DMS53 (cell line): ENCODE data around the gene FHL3.
A peak's percentile ranks its signal among the peaks of the same experiment; 100 is the strongest.
"Not testable (repeated sequence)": the region's sequence is repeated elsewhere in the genome, so short reads cannot be mapped to it uniquely, and the experiment has no call there.

Experiments
- DNase-seq: peaks from one replicate; lab custom pipeline; 2025; lab: John Stamatoyannopoulos, UW

Gene FHL3

DNA sequence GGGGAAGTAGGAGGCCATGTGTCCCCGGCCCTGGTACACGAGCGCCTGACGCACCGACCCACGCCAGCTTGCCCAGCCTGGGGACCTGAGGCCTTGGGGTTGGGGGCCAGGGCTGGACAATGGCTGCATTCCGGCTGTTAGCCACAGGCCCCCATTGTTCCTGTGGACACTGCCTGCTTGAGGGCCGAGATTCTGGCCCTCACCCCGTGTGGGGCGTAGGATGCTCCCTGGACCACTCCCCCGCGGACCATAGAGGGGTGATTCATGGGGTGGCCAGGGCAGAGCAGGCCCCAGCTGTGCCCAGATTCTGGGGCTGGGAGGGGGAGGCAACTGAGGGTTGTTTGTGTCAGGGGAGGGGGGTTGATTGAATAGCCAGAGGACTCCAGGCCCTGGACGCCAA lies 29.6 kb upstream of the FHL3 start:
- DNase-seq, result no peak

DNA sequence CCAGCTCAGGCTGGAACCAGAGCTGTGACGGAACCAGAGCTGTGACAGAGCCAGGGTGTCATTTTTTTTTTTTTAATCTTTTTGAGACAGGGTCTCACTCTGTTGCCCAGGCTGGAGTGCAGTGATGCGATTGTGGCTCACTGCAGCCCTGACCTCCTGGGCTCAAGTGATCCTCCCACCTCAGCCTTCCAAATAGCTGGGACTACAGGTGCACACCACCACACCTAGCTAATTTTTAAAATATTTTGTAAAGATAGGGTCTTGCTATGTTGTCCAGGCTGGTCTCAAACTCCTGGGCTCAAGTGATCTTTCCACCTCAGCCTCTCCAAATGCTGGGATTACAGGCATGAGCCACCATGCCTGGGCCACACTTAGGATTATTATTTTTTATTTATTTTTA lies 27.7 kb upstream of the FHL3 start:
- DNase-seq, result not testable (repeated sequence)

DNA sequence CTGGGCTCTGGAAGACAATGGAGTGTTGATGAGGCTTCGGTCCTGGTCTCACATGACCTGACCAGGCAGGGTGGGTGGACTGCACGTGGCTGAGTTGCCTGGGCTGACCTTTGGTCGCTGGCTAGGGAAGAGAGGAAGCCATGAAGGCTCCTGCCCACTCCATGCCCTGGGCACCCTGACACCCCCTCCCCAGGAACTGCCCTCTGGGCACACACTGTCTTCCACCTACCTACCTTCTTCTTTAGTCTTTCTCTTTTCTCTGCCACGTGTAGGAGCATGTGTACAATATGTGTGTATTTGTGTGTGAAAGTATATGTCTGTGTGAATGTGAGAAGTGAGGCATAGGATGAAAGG lies 26.2 kb upstream of the FHL3 start:
- no peak for DNase-seq

DNA sequence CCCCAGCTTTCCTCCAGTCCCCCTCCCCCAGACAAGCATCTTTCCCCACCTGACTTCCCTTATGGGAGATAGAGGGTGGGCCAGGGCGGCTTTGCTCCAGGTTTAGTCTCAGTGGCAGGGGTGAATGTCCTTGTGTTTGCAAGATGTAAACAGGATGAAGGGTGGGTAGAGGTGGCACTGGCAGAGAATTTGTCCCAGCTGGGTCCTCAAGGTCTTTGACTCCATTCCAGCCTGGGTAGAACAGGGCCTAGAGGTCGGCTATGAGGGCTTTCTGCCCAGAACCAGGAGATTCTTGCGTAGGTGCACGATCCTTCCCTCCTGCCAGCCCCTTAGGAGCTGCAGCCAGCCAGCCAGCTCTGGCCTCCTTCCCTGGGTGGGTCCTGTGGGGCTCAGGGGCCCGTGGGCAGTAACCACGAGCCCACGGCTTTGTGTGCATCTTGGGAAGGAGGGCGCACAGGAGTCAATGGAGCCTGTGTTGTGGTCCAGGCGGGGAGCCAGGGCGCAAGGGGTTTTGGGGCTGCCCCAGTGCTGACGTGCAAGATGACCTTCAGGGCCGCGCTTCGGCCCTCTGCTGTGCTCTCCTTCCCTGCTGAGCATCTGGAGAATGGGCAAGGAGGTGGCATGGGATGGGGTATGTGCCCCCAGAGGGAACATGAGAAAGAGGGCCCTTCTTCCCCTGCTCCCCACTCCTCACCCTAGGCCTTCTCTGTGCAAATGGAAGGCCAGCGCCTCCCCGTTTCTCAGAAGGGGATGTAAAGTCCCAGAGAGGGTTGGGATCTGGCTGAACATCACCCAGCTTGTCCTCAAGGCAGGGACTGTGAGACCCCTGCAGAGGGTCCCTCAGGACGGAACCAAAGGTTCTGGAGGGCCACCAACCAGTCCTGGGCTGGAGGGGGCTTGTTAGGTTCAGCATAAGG lies 25.5 kb upstream of the FHL3 start:
- no peak for DNase-seq

DNA sequence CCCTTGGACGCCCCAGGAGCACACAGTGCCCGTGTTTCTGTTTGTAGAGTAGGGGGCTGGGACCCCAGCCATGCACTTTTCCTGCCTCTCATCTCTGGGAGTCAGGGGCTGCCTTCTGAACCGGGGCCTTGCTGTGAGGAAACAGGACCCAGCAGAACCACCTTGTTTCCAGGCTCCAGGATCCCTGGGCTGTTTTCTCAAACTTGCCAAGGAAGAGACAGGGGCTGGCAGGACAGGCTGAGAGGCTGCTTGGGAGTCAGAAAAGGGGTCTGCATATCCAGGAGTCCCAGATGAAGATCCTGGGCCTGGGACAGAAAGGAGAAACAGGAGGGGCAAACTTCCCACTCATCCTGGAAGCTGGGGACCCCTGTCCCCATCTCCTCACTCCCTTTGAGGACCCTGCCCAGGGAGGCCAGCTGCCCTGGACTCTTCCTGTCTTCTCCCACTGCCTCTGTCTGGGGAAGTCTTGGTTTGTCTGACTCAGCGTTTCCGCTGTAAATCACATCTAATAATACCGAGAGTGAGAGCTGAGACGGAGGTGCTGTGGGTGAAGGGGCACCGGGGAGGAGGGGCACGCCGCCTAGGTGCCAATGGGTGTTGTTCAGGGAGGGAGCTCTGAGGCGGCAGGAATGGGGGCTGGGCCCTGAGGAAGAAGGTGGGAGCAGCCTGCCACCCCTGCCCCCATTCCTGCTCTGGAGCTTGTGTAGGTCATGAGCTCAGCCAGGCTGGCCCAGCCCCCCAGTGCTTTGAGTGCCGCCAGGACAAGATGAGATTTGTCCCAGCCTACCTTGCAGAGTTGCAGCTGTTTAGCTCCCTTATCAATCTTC lies 24.6 kb upstream of the FHL3 start:
- peak; percentile 14 for DNase-seq

DNA sequence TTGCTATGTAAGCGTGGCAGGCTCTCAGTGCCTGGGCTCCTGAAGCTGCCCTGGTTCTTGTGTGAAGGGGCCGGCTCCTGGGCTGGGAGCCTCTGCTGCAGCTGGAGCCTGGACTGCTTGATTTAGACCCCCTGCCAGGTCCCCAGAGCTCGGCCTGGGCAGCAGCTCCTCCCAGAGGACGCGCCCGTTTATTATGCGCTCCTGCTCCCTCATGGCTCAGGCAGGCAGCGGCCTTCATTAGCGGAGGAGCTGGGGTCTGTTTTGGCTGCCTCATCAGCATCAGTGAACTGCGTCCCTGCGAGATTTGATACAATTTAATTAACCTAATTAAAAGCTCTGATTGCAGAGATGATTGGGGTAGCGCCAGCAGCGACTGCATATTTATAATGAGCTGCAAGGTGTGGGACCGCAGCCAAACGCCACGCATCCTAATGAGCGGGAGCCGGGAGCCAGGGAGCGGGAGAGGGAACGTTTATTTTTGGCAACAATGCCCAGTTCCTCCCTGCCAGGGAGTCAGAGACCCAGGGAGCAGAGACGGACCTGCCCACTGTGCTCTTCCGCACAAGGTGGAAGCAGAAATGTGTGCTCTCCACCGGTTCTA lies 23.9 kb upstream of the FHL3 start:
- no peak for DNase-seq

DNA sequence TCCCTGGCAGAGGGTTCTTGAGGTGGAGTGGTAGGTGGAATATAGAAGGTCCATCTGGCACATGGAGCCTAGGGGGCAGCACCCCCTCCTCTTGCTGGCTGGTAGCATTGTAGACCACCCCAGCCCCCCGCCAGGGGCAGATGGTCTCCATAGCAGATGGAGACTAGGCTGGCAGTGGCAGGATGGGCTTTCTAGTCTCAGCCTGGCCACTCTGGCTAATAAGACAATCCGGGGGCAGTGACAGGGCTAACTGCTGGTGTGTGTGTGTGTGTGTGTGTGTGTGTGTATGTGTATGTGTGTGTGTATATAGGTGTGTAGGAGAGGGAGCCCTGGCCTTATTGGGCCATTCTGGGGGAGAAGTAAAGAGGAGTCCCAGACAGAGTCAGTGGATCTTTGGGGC lies 23.4 kb upstream of the FHL3 start:
- peak; percentile 36 for DNase-seq

DNA sequence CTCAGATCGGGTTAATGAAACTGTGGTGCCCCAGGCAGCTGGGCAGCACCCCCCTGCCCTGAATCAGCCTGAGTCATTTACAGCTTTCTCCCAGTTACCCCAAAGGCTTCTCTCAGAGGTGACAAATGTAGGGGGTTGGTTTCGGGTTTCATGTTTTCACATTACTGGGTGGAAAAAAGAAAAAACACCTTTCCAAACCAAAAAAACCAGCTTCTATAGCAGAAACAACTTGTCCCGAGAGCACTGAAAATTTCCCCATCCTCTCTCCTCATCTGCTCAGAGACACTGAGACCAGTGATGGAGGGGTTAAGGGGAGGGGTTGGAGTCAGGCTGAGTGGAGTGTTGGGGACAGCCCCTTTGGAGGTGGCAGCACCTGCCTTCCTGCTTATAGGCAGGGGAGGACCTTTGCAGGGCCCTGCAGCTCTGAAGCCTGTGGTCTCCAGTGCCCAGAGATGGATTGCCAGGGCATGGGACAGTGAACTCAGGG lies 22.8 kb upstream of the FHL3 start:
- peak; percentile 42 for DNase-seq

DNA sequence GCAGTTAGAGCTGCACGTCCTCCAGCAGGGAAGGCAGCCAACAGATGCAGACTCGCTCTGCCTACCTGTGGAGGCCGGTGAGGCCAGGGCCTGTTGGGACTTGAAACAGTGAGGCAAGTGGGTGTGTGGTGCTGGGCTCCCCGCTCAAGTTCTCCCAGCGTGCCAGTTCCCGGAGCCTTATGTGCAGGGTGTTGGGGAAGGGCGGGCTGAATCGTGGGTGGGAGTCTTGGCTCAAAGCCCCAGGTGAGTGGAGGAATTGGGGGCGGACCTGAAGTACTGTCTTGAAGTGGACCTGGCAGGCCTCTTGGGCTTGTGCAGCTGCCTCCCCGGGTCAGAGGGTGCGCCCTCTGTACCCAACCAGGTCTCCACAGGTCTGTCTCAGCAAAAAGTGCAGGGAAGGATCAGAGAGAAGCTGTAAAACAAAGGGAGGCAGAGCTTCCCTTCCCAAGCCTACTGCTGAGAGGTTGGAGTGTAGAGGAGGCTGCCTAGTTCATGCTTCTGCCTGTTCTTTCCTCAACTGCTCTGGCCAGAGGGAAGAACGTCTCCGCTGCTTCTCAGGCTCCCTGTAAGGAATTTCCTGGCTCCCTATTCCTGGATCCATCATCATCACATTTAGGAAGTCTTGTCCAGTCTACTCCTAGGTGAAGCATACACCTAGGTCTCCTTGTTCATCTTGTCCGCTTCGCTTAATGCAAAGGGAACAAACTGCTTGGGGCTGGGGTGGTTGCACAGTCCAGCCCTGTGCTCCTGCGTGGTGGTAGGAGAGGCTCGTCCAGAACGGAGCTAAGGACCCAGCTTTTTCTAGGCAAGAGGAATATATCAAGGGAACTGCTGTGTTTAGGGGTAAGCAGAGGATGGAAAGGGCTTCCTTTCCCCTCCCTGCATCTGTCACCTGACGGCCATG lies 22.1 kb upstream of the FHL3 start:
- DNase-seq, result peak; percentile 14

DNA sequence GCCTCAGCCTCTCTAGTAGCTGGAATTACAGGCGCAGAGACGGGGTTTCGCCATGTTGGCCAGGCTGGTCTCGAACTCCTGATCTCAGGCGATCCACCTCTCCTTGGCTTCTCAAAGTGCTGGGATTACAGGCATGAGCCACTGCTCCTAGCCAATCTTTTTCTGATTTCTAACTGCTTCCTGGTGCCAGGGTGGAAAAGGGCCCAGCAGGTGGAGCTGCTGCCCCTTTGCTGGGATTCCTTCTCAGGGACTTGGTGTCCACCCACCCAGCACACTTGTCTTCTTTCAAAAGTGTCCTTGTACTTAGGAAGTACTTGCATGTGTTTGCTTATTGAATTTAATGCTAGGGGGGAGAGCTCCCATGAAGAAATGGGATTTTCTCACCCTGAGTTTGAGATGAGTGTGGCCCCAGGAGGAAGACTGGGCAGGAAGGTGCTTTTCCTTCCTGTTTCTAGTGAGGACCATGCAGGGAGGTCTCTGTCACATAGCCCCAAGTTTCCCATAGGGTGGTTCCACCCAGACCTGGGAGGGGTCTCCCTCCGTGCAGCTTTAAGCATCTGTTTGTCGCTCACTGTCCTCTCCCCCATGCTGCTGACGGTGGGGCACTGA lies 21.4 kb upstream of the FHL3 start:
- peak; percentile 73 for DNase-seq

DNA sequence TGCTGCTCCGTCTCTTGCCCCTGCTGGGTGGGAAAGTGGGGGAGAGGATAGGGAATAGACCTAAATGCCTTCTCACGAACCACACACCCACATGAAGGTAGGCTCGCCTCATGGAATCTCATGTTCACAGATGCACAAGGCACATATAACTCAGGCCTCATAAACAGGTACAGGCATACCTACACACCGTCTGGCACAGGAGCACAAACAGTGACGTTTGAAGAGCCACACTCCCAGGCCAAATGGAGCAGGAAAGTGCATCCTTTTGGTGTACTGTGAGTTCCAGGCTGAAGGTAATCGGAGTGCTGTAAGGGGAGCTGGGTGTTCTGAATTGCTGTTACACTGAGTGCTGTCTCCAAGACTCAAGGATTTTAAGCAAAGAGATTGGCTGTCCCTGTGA lies 20.4 kb upstream of the FHL3 start:
- no peak for DNase-seq

DNA sequence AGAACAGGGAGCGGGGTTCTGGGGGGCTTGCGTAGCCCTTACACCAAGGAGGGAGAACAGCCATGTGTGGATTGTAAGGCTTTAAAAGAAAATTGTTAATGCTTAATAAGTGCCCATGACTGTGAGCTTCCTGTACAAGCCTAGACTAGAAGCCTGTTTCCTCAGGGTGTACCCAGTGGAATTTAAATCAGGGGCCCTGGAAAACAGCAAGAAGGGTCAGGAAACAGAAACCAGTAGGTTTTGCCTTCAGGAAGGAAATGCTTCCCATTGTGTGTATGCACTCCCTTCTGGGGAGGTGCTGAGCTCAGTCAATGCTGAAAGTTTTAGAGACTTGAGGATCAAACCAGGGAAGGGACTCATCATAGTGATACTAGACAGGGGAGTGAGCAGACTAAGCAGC lies 19.9 kb upstream of the FHL3 start:
- no peak for DNase-seq

DNA sequence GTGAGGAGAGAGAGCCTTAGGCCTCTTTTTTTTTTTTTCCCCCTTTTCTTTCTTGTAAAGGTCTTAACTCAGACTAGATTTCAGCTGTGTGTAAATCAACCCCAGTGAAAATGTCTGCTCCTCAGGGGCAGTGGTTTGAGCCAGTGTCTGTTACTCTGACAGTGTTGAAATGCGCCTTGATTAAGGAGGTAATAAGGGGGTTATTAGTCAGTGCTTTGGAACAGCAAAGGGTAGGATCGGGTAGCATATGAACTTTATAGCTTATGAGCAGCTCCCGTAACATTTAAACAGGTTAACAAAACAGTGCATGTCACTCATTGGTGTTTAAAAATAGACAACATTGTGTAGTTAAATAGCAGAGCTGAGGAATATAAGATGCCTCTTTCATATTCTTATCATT lies 17.5 kb upstream of the FHL3 start:
- DNase-seq, result no peak

DNA sequence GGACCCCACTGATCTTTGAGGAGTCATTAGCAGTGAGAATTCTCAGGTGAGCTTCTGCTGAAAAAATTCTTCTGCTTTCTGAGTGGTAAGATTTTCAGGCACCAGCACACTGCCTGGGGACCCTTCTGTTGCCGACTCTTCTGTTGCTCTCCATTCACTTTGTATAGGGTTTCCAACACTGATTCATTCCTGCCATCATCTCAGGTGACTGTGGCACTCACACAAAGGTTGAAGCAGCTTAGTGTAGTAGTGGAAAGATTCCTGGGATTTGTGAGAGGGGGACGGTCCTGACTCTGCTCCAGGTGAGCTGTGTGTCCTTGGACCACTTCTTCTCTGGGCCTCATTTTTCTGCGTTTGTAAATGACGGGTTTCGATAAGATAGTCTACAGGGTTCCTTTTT lies 16.7 kb upstream of the FHL3 start:
- DNase-seq, result no peak

DNA sequence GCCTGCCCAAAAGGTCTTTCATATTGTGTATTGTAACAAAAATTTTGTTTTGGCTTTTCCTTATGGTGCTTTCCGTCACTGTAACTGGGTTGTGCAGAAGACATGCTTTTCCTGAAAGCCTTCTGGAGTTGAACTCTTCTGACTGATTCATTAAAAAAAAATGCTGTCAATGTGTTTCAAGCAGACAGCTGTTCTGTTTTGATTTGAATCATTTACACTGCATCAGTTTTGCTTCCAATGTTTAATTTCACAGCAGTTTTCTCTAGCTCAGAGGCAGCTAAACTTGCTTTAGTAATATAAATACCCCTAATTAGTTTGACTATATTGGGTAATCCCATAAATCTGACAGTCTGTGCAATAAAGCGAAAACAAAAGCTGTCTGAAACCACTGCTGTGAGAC lies 15.1 kb upstream of the FHL3 start:
- DNase-seq, result no peak

DNA sequence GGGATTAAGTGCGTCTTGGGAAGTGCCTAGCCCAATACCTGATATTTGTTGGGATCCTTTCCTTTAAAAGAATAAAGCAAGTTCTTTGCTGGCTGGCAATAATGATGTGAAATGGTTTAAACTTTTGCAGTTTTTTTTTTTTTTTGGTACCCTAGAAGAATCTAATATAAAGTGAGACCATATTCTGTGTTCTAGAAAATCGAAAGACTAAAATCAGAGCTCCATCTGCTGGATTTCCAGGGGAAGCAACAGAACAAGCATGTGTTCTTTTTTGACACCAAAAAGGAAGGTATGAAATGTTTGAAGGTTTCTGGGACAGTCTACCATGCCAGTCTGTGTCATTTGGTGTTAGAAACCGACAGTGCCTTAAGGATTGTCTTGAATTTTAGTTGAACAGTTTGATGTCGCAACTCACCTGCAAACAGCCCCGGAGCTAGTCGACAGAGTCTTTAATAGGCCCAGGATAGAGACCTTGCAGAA lies 13.6 kb upstream of the FHL3 start:
- DNase-seq, result peak; percentile 55

DNA sequence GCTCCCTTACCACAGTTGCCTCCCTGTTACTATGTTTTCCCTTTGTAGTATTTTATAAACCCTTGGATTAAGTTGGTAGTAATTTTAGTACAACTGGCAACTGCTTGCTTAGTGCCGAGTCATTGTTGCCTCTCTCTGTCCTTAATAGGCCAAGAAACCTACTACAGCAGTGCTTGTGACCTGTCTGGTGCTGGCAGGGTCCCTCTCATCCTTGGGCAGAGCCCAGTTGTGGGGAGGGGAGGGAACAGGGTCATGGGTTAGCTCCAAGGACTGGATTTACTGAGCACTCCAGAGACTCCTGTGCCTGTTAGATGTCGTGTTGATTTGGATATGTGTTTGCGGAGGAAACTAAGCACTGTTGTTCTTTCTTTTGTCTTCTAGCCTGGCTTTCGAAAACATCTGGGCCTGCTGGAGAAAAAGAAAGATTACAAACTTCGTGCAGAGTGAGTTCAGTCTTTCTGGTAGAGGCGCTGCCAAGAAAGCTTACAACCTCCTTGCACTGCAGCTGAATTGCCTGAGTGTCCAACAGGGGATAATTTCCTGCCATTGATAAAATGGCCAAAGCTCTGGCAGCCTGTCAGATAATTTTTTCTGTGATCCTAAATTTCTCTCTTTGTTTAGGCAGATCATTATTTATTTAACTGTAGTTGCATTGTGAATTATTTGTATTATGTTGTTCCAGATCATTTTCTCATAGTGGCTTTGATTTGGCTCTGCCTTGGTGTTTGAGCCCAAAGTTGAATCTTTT lies 10.8 kb upstream of the FHL3 start:
- DNase-seq, result no peak

DNA sequence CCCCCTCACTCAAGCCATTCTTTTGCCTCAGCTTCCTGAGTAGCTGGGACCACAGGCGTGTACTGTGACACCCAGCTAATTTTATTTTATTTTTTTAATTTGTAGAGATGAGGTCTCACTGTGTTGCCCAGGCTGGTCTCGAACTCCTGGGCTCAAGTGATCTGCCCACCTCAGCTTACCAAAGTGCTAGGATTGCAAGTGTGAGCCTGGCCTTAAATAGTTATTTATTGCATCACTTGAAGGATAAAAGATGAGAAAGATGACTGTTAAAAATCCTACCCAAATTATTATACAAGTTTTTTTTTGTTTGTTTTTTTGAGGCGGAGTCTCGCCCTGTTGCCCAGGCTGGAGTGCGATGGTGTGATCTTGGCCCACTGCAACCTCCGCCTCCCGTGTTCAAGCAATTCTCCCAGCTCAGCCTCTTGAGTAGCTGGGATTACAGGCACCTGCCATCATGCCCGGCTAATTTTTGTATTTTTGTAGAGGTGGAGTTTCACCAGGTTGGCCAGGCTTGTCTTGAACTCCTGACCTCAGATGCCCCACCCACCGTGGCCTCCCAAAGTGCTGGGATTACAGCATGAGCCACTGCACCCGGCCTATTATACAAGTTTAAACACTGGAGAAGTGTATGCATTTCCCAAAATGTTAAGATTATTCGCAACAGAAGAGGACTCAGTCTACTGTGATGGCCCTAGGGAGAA lies 9.6 kb upstream of the FHL3 start:
- DNase-seq, result no peak

DNA sequence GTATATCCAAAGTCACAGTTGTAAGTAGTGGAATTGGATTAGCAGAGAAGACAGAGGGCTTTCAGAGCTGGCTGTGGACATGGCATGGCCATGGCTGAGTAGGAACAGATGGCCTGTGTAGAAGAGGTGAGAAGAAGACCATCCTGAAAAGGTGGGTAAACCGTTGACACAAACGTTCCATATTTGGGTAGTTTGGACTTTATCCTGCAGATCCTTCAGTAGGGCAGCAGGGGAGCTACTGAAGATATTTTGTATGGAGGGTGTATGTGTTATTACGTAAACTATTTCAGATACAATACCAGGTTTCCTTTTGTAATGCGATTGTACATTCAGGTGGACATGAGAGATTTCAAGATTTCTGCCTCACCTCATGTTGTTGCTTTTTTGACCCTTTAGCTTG lies 8.9 kb upstream of the FHL3 start:
- DNase-seq, result no peak

DNA sequence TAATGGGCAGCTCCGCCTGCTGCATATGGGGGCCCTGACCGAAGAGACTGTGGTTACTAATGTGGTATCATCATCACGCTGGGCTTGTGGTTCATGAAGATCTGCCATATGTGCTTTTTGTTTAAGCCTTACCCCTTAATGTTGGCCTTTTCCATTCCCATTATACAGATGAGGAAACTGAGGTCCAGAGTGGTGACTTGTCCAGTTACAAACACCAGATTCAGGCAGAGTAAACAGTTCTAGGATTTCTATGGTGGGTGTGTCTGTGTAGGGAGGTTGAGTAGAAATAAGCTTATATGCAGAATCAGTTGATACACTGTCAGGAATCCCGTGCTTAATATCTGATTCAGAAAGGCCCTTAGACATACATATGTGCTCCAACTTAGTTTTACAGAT lies 7.9 kb upstream of the FHL3 start:
- no peak for DNase-seq
